OCI-LY1 (cell line): Measurements from ENCODE around the gene TMBIM4.

Experiments
- CTCF ChIP-seq: fragments of 200-600 bp; sonication (generic), shearing (Covaris generic); IDR thresholded peaks from 2 replicates; pipeline ENCODE4 v1.5.1; 2017; ENCODE audit warnings: mild to moderate bottlenecking, antibody characterized with exemption, low read length, moderate library complexity, mixed read lengths
- EZH2 ChIP-seq: fragments of 200-600 bp; sonication (generic), shearing (Covaris generic); IDR thresholded peaks from 2 replicates; pipeline ENCODE4 v1.8.0; 2017; ENCODE audit warnings: borderline replicate concordance, mixed run types, mild to moderate bottlenecking, antibody characterized with exemption, low read length, moderate library complexity, mixed read lengths

- TF ChIP-seq CTCF (no peak), EZH2 (no peak)
Observed at GRCh38 chr12:66196806-66197205, 27.0 kb upstream of the TMBIM4 start.
